SK-N-SH treated with all-trans-retinoic acid at 6 μM for 48 hours (cell line): ENCODE results near the gene KDR.

Source experiments
- ARNTL ChIP-seq: fragments of 450-650 bp; formaldehyde crosslinking; IDR thresholded peaks from 2 replicates; pipeline ENCODE4 v1.5.0; 2020; ENCODE audit warnings: low read depth, mild to moderate bottlenecking, moderate library complexity, borderline replicate concordance
- PPARA ChIP-seq: fragments of 250-450 bp; sonication (Bioruptor Pico); IDR thresholded peaks from 2 replicates; pipeline ENCODE4 v1.5.0; 2020; ENCODE audit warnings: mild to moderate bottlenecking, borderline replicate concordance
- RARB ChIP-seq: fragments of 250-450 bp; sonication (Bioruptor Pico); IDR thresholded peaks from 2 replicates; pipeline ENCODE4 v1.8.0; 2021; ENCODE audit warnings: mild to moderate bottlenecking, moderate library complexity
- ZFP30 ChIP-seq: fragments of 450-650 bp; formaldehyde crosslinking; IDR thresholded peaks from 2 replicates; pipeline ENCODE4 v1.5.0; 2022; ENCODE audit warnings: mild to moderate bottlenecking, moderate library complexity
- ZNF565 ChIP-seq: fragments of 450-650 bp; formaldehyde crosslinking; conservative IDR thresholded peaks from 2 replicates; pipeline ENCODE4 v1.5.0; 2020; ENCODE audit warnings: low read depth, mild to moderate bottlenecking, moderate library complexity
- ZNF70 ChIP-seq: fragments of 450-650 bp; formaldehyde crosslinking; IDR thresholded peaks from 2 replicates; pipeline ENCODE4 v1.5.0; 2020; ENCODE audit warnings: mild to moderate bottlenecking, moderate library complexity
- TF ChIP-seq, protein P1 (sequence below): fragments of 250-450 bp; sonication (Bioruptor Pico); IDR thresholded peaks from 2 replicates; pipeline ENCODE4 v1.8.0; 2020; ENCODE audit warnings: mild to moderate bottlenecking, moderate library complexity, borderline replicate concordance

DNA sequence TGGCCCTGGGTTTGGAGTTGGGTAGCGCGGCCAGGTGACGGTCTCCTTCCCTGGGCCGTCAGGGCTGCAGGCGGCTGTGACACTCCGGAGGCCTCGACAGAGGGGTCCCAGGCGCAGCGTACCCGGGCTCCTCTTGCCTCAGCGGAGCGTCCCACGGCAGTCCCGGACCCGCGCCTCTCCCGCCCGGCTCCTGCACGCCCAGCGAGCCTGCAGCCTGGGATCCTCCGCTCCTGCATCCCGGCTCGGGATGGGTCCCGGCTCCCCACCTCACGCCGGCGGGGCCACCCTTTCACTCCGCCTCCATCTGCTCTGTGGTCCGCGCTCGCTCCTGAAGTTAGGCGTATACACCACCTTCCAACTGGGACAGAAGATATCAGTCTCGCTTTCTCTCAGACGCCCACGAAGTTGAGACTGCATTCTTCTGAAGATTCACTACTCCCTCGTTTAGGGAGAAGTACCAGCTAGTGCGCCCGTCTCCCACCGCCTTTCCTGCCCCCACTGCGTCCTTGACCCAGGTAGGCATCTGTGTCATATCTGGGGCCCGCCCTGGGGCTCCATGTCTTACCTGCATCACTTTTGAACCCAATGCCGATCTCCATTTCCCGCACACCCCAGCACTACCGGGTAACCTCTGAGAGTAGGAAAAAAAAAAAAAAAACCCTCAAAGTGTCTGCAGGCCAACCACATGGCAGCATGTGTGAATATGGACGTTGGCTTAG, 32.3 kb upstream of the KDR start:
- TF ChIP-seq PPARA (CRISPR knock-in tag), result no peak
- TF ChIP-seq, protein P1, sequence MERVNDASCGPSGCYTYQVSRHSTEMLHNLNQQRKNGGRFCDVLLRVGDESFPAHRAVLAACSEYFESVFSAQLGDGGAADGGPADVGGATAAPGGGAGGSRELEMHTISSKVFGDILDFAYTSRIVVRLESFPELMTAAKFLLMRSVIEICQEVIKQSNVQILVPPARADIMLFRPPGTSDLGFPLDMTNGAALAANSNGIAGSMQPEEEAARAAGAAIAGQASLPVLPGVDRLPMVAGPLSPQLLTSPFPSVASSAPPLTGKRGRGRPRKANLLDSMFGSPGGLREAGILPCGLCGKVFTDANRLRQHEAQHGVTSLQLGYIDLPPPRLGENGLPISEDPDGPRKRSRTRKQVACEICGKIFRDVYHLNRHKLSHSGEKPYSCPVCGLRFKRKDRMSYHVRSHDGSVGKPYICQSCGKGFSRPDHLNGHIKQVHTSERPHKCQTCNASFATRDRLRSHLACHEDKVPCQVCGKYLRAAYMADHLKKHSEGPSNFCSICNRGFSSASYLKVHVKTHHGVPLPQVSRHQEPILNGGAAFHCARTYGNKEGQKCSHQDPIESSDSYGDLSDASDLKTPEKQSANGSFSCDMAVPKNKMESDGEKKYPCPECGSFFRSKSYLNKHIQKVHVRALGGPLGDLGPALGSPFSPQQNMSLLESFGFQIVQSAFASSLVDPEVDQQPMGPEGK (CRISPR knock-in tag), result no peak
- TF ChIP-seq ARNTL (CRISPR knock-in tag), result no peak
- TF ChIP-seq RARB, result no peak
- no peak for TF ChIP-seq ZFP30
- no peak for TF ChIP-seq ZNF565 (CRISPR knock-in tag)
- no peak for TF ChIP-seq ZNF70 (CRISPR knock-in tag)
